K562 treated with DMSO at 1 percent for 4 hours (cell line): ENCODE measurements around the gene H2BK1. TPM values are rescaled to one million over a fixed set of nuclear protein-coding genes. Genes with fewer than 3 reads are reported as not detected.

Source experiments
- total RNA-seq: library from RNA; unstranded; fragments of 300-600 nt; gene quantifications from 2 replicates; pipeline ENCODE4 v1.2.3, GENCODE V29; 2022; ENCODE audit not compliant: insufficient read depth

H2BK1 gene
- total RNA-seq, result not detected in 2 replicates

DNA sequence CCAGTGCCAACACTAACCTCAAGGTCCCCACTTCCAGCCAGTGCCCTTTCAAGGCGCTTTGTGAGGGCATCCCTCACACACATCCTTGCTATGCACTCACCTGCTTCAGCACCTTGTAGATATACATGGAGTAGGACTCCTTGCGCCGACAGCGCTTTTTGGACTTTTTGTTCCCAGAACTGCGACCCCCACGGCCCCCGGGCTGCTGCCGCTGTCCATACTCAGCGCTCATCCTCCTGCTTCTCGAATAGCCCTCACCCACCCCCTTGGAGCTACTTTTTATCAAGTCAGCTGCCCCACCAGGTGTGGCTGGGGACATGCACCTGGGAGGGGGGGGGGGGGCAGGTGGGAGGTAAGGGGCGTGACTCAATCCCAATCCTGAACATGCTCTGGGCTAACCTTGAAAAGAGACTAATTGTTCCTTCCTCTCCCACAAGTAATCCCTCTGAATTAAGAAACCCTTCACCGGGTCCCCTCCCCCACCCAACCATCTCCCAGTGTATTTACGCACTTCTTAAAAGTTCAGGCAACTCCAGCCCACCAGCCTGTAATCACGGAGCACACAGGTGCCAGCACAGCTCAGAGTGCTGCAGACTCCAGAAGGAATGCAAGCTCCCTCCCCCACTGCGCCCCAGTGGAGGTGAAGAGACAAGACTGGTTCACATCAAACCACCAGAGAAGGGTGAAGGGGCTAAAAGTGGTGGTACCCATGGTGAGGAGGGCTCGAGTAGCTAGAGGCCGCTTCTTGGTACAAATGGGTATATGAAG, at the start of gene H2BK1:
Gene H2BK1, minus strand, starts transcription at position 402 of the 768 bp plus-strand sequence. Its CDS starts 170 bp downstream, at position 232.

DNA sequence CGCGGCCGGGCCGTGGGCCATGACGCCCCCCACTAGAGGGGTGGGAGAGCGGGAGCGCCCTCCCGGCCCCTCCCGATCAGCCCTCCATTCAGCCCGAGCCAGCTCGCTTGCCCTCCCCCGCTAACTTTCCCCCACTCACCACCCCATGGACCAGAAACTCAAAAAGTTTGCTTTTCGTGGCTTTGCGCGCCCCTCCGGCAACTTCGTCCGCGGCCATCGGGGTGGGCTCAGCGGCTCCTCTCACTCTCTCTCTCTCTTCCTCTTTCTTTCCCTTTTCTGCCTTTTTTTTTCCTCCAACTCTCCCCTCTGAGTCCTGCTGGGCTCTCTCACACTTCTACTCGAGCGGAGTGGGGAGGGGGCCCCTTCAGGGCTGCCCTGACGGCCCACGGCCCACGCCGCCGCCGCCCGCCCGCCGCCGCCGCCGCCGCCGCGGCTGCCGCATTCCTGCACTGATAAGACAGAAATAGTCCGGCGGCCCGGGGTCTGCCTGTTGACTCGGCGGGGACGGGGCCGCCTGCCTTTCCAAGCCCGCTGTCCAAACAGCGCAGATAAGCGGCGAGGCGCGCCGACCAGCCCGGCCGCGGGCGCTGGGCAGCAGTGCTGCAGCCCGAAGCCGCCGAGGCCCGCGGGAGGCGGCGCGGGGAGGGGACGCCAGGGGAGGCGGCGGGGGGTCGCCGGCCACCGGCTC, 38.2 kb upstream of the H2BK1 start, which contains the start of gene SMARCD3:
Gene SMARCD3, minus strand, starts transcription at position 349 of the 688 bp plus-strand sequence. Its CDS starts 132 bp downstream, at position 217.

DNA sequence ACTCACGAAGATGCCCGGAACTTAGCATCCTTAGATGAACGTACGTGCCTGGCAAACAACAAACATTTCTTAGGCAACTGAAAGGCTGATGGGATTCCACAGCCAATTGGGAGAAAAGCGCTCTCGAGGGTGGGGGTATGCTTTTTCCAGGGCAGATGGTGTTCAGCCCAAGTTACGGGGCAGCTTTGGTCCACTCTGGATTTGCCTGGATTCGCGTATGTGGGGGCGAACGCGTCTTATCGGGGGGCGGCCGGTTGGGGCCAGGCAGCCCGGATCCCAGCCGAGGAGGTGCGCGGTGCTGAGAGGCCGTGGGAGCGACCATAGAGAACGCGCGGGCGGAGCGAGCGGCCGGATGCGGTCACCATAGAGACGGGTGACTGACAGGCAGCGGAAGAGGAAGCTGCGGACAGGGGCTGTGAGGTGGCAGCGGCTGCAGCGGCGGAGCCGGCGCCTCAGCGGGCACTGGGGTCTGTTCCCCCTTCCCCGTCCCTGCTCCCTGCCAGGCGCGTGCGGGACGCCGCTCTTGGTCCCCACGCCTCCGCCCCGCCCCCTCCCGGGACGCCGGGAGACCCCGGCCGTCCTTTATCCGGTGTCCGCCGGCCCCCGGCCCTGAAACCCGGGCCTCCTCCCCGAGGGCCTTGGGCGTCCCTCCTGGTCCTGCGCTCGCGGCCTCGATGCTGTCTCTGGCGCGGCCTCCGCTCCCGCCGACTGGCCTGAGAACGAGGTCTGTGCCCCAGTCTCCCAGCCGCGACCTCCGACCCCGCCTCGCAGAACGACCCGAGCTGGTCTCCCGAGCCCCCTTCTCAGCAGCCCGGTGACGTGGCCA, 22.0 kb upstream of the H2BK1 start, which contains the start of gene CHPF2:
Gene CHPF2, plus strand, starts transcription at position 393 of the 826 bp plus-strand sequence. CDS start 1,529 bp downstream, outside the sequence.

GRCh38 chr7:151226875-151227782, 16.8 kb upstream of the H2BK1 start, which contains the start of gene ABCF2:
TSS of gene ABCF2 (minus strand) at chr7:151227205. CDS start at chr7:151226458, 747 bp downstream.

GRCh38 chr7:151186640-151187408, 23.5 kb downstream of the H2BK1 start, which contains the start of gene ASB10:
TSS of gene ASB10 (minus strand) at chr7:151187250. CDS start at chr7:151187130, 120 bp downstream.

GRCh38 chr7:151167197-151167961, 42.9 kb downstream of the H2BK1 start, which contains the start of gene GBX1:
TSS of gene GBX1 (minus strand) at chr7:151167694. CDS start at chr7:151167548, 146 bp downstream.

Other genes with a start within 250 kb of the H2BK1 start
- gene KCNH2, start 232.2 kb downstream of the H2BK1 start, total RNA-seq, result 237 and 415 TPM in 2 replicates
- 52.5 and 62.3 TPM in 2 replicates for gene NOS3, start 219.5 kb downstream of the H2BK1 start, total RNA-seq
- gene ATG9B, start 186.0 kb downstream of the H2BK1 start, total RNA-seq, result 2.0 TPM in 1 of 2 replicates, not detected in the other
- gene ABCB8, start 182.0 kb downstream of the H2BK1 start, total RNA-seq, result 38.5 and 41.9 TPM in 2 replicates
- gene ASIC3, start 162.0 kb downstream of the H2BK1 start, total RNA-seq, result 6.6 and 9.8 TPM in 2 replicates
- gene CDK5, start 152.6 kb downstream of the H2BK1 start, total RNA-seq, result 40.4 and 43.9 TPM in 2 replicates
- 296 and 338 TPM in 2 replicates for gene SLC4A2, start 150.9 kb downstream of the H2BK1 start, total RNA-seq
- gene FASTK, start 129.7 kb downstream of the H2BK1 start, total RNA-seq, result 110 and 123 TPM in 2 replicates
- 233 and 285 TPM in 2 replicates for gene TMUB1, start 127.0 kb downstream of the H2BK1 start, total RNA-seq
- 62.0 and 96.8 TPM in 2 replicates for gene AGAP3, start 124.0 kb downstream of the H2BK1 start, total RNA-seq
- not detected in 2 replicates for gene GBX1, start 42.8 kb downstream of the H2BK1 start, total RNA-seq
- gene ASB10, start 23.2 kb downstream of the H2BK1 start, total RNA-seq, result not detected in 2 replicates
- 42.8 and 52.5 TPM in 2 replicates for gene ABCF2, start 16.7 kb upstream of the H2BK1 start, total RNA-seq
- gene CHPF2, start 22.0 kb upstream of the H2BK1 start, total RNA-seq, result 36.8 and 52.9 TPM in 2 replicates
- gene SMARCD3, start 38.2 kb upstream of the H2BK1 start, total RNA-seq, result 4.3 and 5.3 TPM in 2 replicates
- gene NUB1, start 131.3 kb upstream of the H2BK1 start, total RNA-seq, result 51.2 and 64.2 TPM in 2 replicates
- 1.0 TPM in 1 of 2 replicates, not detected in the other for gene WDR86, start 199.6 kb upstream of the H2BK1 start, total RNA-seq
- not detected in 2 replicates for gene CRYGN, start 229.7 kb upstream of the H2BK1 start, total RNA-seq